B cell (primary cell): ENCODE measurements around the gene INPP4A. TPM values are rescaled to one million over a fixed set of nuclear protein-coding genes. Genes with fewer than 3 reads are reported as not detected.

Experiments used
- ATAC-seq: fragments of 200-7000 bp; cut with Tn5 transposase; one replicate; pipeline ENCODE4 v1.10.0; 2021; ENCODE audit warnings: low read depth, mild to moderate bottlenecking, moderate number of reproducible peaks, moderate library complexity
- CTCF ChIA-PET: fragments of 350-600 bp; sonication (Branson Sonifier 250); formaldehyde crosslinking; loops from one replicate; lab custom pipeline; 2021; ENCODE audit warnings: antibody characterized with exemption, inconsistent platforms; lab: Charles Lee
- POLR2A ChIA-PET: fragments of 350-600 bp; sonication (Branson Sonifier 250); formaldehyde crosslinking; loops from one replicate; lab custom pipeline; 2021; ENCODE audit warnings: antibody characterized with exemption; lab: Charles Lee
- DNase-seq: peaks from one replicate; pipeline ENCODE4 v3.0.0; 2013
- H2AFZ ChIP-seq: 2 replicates; pipeline ENCODE4 v1.6.1; 2012; ENCODE audit warnings: mild to moderate bottlenecking, low read depth, low read length; ENCODE audit not compliant: insufficient read depth, poor library complexity, severe bottlenecking
- H3K27ac ChIP-seq, 2 donors: 1 replicate in 1 of 2; 2 replicates in 1 of 2; pipeline ENCODE4 v1.5.1; 2012 to 2013; ENCODE audit warnings: low read length in 2 of 2, mild to moderate bottlenecking in 2 of 2, moderate library complexity in 1 of 2
- H3K27me3 ChIP-seq, 4 experiments: fragments of 200-600 bp in 1 of 4; sonication (generic) in 1 of 4; replicated peaks in 1 of 4; 1 replicate in 2 of 4; 2 replicates in 2 of 4; pipeline versions ENCODE4 v1.6.1 to v1.7.0; 2013 to 2016; ENCODE audit warnings: low read length in 3 of 4, mild to moderate bottlenecking in 2 of 4, mixed read lengths in 1 of 4, moderate library complexity in 1 of 4; ENCODE audit not compliant: insufficient read depth in 4 of 4, control insufficient read depth in 3 of 4; ENCODE audit errors: control extremely low read depth in 1 of 4
- H3K36me3 ChIP-seq, 2 experiments: replicated peaks in 1 of 2; 1 replicate in 1 of 2; 2 replicates in 1 of 2; pipeline versions ENCODE4 v1.6.1 to v1.7.1; 2013; ENCODE audit warnings: low read length in 1 of 2; ENCODE audit not compliant: insufficient read depth in 2 of 2, control insufficient read depth in 1 of 2; ENCODE audit errors: control extremely low read depth in 1 of 2, extremely low read depth in 1 of 2
- H3K4me1 ChIP-seq, 2 donors: fragments of 200-600 bp in 1 of 2; sonication (generic) in 1 of 2; 1 replicate in 1 of 2; 2 replicates in 1 of 2; pipeline versions ENCODE4 v1.5.1 to v1.6.1; 2013 to 2017; ENCODE audit warnings: low read length in 2 of 2; ENCODE audit not compliant: control insufficient read depth in 2 of 2, insufficient read depth in 2 of 2
- H3K4me2 ChIP-seq: replicated peaks from 2 replicates; pipeline ENCODE3; 2012; ENCODE audit warnings: mild to moderate bottlenecking, low read depth, low read length; ENCODE audit not compliant: poor library complexity, severe bottlenecking
- H3K4me3 ChIP-seq, 5 experiments: fragments of 200-600 bp in 1 of 5; sonication (generic) in 1 of 5; 1 replicate in 3 of 5; 2 replicates in 2 of 5; pipeline versions ENCODE4 v1.5.1 to v1.7.0; 2011 to 2016; ENCODE audit warnings: low read length in 4 of 5, mild to moderate bottlenecking in 4 of 5, low read depth in 2 of 5, control low read depth in 1 of 5, moderate library complexity in 1 of 5; ENCODE audit not compliant: insufficient read depth in 1 of 5; ENCODE audit errors: control extremely low read depth in 1 of 5, extremely low read depth in 1 of 5
- H3K79me2 ChIP-seq: fragments of 200-600 bp; sonication (generic); one replicate; pipeline ENCODE4 v1.6.0; 2016; ENCODE audit warnings: low read length; ENCODE audit not compliant: control insufficient read depth, insufficient read depth
- H3K9ac ChIP-seq: fragments of 200-600 bp; sonication (generic); 2 replicates; pipeline ENCODE4 v1.6.1; 2017; ENCODE audit warnings: mild to moderate bottlenecking, low read length, moderate library complexity
- H3K9me3 ChIP-seq, 3 donors: one replicate each; pipeline versions ENCODE4 v1.6.1 to v1.7.1; 2013; ENCODE audit warnings: low read length in 2 of 3; ENCODE audit not compliant: control insufficient read depth in 2 of 3, insufficient read depth in 1 of 3; ENCODE audit errors: control extremely low read depth in 1 of 3
- H4K20me1 ChIP-seq: 2 replicates; pipeline ENCODE4 v1.6.0; 2012; ENCODE audit warnings: mild to moderate bottlenecking, low read length; ENCODE audit not compliant: insufficient read depth, control insufficient read depth, poor library complexity, severe bottlenecking
- H3K27ac Mint-ChIP-seq: one replicate; pipeline ENCODE4 v1.8.0; 2021; ENCODE audit warnings: mixed read lengths
- H3K27me3 Mint-ChIP-seq: one replicate; pipeline ENCODE4 v1.8.0; 2021; ENCODE audit warnings: mixed read lengths
- H3K4me1 Mint-ChIP-seq: one replicate; pipeline ENCODE4 v1.8.0; 2021; ENCODE audit warnings: mixed read lengths
- H3K4me3 Mint-ChIP-seq: one replicate; pipeline ENCODE4 v1.8.0; 2021; ENCODE audit warnings: mixed read lengths
- H3K9me3 Mint-ChIP-seq: one replicate; pipeline ENCODE4 v1.8.0; 2022; ENCODE audit warnings: mixed read lengths; ENCODE audit not compliant: insufficient read depth
- CTCF ChIP-seq: fragments of 200-600 bp; IDR thresholded peaks from one replicate; pipeline ENCODE4 v1.8.0; 2022; ENCODE audit warnings: antibody characterized with exemption, mild to moderate bottlenecking
- EZH2 ChIP-seq: IDR thresholded peaks from 2 replicates; pipeline ENCODE4 v1.6.1; 2012; ENCODE audit warnings: borderline replicate concordance, low read depth, mild to moderate bottlenecking, moderate library complexity, low read length; ENCODE audit not compliant: insufficient read depth, poor library complexity, severe bottlenecking
- WGBS: methylation state at CpG from one replicate; pipeline ENCODE4 v1.1.5; 2013; ENCODE audit warnings: missing lambda C conversion rate; ENCODE audit not compliant: insufficient coverage; 5-methylcytosine and 5-hydroxymethylcytosine counted together
- intact Hi-C: fragments of 100-400 bp; cut with micrococcal nuclease; formaldehyde crosslinking; loops from one replicate; pipeline ENCODE4 v1.10.0; 2022
- polyA plus RNA-seq: library from polyadenylated mRNA; depleted of rRNA; stranded (reverse); fragments of >200 nt; gene quantifications from 2 replicates; pipeline ENCODE4 v1.2.3, GENCODE V29; 2012
- total RNA-seq, 2 donors: library from RNA; stranded (reverse); fragments of 120-200 nt in 1 of 2; gene quantifications; 1 replicate in 1 of 2; 2 replicates in 1 of 2; pipeline versions ENCODE4 v1.2.3 to v1.2.4, GENCODE V29; 2013 to 2022

The INPP4A gene
- total and polyA plus RNA-seq, 2 donors (not counting 1 experiment from before 2014, with no cell fraction given): 10.7 to 22.5 TPM

DNA sequence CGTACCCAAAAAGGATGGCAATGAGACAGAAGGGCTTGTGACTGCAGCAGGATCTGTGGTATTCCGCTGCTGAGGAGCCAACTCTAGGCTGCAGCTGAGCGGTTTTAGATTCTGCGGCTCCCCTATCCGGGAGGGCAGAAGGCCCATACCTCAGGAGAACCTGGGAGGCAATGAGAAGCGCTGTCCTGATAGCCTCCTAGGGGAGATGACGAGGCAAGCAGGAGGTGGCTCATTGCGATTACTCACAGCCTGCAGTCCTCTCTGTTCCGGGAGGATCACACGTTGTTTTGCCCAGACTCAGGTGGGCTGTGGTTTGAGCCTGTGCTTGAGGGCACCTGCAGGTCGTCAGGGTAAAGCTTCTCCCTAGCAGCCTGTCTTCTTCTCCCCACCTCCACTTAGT lies 98.6 kb downstream of the INPP4A start:
- peaks cover 15% of the 10 kb centered on the region for H3K4me1 Mint-ChIP-seq
- Histone ChIP-seq H3K27me3 (no peaks in the 10 kb centered on the region), H3K4me3 (no peak overlapping the region), H4K20me1 (no peaks in the 10 kb centered on the region), H3K4me2 (no peak overlapping the region), H3K79me2 (no peaks in the 10 kb centered on the region), H3K4me1 (peaks cover 10 to 13% of the 10 kb centered on the region in 2 donors), H3K9ac (no peak overlapping the region), H2AFZ (no peak overlapping the region), H3K9me3 (no peaks in the 10 kb centered on the region), H3K27ac (no peak overlapping the region), H3K36me3 (peaks cover 0 to 25% of the 10 kb centered on the region in 2 experiments)
- intact Hi-C loops: no loop called here
- no peaks in the 10 kb centered on the region for H3K9me3 Mint-ChIP-seq
- H3K4me3 Mint-ChIP-seq: no peak overlapping the region
- no peak overlapping the region for H3K27ac Mint-ChIP-seq
- ATAC-seq: no peak
- no peaks in the 10 kb centered on the region for H3K27me3 Mint-ChIP-seq
- WGBS: 91% methylated on average over 11 of the region's 11 CpGs
- no peak for TF ChIP-seq CTCF
- no peak for TF ChIP-seq EZH2
- CTCF ChIA-PET: interaction anchor here (1.5 kb wide), 1 partner anchor 15 kb away, joined by 6 read pairs; no protein-coding TSS in a partner anchor
- POLR2A ChIA-PET: no interaction called here
- no peak for DNase-seq

GRCh38 chr2:98543842-98544241 lies 99.2 kb downstream of the INPP4A start:
- Histone ChIP-seq H3K36me3 (peaks cover 0 to 19% of the 10 kb centered on the region in 2 experiments), H3K4me1 (peaks cover 12 to 19% of the 10 kb centered on the region in 2 donors), H2AFZ (no peak overlapping the region), H3K27me3 (no peaks in the 10 kb centered on the region), H3K9me3 (no peaks in the 10 kb centered on the region), H3K27ac (no peak overlapping the region), H3K79me2 (no peaks in the 10 kb centered on the region), H3K4me2 (no peak overlapping the region), H4K20me1 (no peaks in the 10 kb centered on the region), H3K4me3 (no peak overlapping the region), H3K9ac (no peak overlapping the region)
- CTCF ChIA-PET: no interaction called here
- H3K27ac Mint-ChIP-seq: no peak overlapping the region
- H3K9me3 Mint-ChIP-seq: no peaks in the 10 kb centered on the region
- H3K4me3 Mint-ChIP-seq: no peak overlapping the region
- DNase-seq (no peak), ATAC-seq (no peak)
- peaks cover 17% of the 10 kb centered on the region for H3K4me1 Mint-ChIP-seq
- 100% methylated on average over 5 of the region's 6 CpGs for WGBS
- intact Hi-C loops: no loop called here
- H3K27me3 Mint-ChIP-seq: no peaks in the 10 kb centered on the region
- TF ChIP-seq CTCF: no peak
- no peak for TF ChIP-seq EZH2
- POLR2A ChIA-PET: no interaction called here
